Inflammatory macrophage (primary cell): ENCODE results near the gene FAM228B.
"Not testable (repeated sequence)": the region's sequence is repeated elsewhere in the genome, so short reads cannot be mapped to it uniquely, and the experiment has no call there.

Experiments
- DNase-seq, 2 donors: peaks; one replicate each; pipeline ENCODE4 v3.0.0-alpha.2; 2020 to 2022

FAM228B gene

DNA sequence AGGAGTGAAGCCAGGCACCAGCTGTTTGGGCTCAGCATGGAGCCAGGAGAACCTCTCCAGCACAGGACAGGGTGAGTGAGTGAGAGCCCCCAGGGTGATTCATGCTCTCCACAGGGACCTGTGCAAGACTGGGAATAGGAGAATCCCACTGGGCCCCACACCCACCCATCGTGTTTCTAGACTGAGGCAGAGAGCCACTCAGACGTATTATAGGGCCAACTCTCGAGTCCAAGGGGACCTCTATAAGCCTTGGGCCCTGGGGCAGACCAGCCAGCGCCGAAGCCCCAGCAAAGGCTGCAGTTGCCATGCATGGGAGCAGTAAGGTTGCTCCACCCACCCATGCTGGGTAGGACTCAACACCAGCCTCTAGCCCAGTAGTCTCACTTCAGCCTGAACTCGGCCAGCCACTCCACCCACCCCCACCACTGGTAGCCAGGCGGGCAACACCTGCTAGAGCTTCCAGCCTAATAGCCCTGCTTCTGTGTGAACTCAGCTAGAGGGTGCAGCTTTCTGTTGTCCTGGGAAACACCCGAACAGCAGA is 19.1 kb upstream of the FAM228B start:
- DNase-seq = no peak

DNA sequence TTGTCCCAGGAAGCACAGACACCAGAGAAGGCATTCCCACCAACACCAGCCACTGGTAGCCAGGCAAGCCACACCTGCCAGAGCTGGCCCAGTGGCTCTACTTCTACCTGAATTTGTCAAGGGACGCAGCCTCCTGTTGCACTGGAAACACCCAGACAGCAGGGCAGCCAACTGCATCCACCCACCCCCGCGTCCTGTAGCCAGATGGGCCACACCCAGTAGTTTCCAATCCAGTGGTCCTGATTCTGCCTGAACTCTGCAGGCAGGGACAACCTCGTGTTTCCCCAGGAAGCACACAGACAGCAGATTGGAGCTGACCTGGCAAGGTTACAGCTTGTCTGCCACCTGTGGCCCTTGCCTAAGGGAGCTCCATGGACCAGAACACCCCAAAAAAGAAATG is 18.4 kb upstream of the FAM228B start:
- no peak for DNase-seq

DNA sequence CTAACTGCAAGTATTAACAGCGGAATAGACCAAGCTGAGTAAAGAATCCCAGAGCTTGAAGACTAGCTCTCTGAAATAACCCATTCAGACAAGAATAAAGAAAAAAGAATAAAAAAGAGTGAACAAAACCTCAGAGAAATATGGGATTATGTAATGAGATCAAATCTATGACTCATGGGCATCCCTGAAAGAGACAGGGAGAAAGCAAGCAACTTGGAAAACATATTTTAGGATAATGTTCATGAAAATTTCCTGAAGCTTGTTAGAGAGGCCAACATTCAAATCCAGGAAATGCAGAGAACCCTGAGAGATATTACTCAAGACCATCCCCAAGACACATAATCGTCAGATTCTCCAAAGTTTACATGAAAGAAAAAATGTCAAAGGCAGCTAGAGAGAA is 17.5 kb upstream of the FAM228B start:
- DNase-seq = no peak

DNA sequence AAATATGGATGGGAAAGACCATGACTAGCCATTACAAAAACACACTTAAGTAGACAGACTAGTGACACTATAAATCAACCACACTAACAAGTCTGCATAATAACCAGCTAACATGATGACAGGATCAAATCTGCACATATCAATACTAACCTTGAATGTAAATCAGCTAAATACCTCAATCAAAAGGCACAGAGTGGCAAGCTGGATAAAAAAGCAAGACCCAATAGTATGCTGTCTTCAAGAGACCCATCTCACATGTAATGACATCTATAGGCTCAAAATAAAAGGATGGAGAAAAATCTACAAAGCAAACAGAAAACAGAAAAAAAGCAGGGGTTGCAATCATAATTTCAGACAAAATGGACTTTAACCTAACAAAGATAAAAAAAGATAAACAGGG is 16.5 kb upstream of the FAM228B start:
- no peak for DNase-seq

DNA sequence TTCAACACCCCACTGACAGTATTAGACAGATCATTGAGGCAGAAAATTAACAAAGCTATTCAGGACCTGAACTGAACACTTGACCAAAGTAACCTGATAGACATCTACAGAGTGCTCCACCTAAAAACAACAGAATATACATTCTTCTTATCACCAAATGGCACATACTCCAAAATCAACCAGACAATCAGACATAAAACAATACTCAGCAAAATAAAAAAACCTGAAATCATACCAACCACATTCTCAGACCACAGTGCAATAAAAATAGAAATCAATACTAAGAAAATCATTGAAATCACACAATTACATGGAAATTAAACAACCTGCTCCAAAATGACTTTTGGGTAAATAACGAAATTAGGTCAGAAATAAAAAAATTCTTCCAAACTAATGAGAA is 15.9 kb upstream of the FAM228B start:
- no peak for DNase-seq

DNA sequence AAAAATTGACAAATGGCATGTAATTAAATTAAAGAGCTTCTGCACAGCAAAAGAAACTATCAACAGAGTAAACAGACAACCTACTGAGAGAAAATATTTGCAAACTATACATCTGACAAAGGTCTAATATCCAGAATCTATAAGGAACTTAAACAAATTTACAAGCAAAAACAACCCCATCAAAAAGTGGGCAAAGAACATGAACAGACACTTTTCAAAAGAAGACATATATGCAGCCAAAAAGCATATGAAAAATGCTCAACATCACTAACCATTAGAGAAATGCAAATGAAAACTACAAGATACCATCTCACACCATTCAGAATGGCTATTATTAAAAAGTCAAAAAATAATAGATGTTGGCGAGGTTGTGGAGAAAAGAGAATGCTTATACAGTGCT is 13.8 kb upstream of the FAM228B start:
- DNase-seq = not testable (repeated sequence)

DNA sequence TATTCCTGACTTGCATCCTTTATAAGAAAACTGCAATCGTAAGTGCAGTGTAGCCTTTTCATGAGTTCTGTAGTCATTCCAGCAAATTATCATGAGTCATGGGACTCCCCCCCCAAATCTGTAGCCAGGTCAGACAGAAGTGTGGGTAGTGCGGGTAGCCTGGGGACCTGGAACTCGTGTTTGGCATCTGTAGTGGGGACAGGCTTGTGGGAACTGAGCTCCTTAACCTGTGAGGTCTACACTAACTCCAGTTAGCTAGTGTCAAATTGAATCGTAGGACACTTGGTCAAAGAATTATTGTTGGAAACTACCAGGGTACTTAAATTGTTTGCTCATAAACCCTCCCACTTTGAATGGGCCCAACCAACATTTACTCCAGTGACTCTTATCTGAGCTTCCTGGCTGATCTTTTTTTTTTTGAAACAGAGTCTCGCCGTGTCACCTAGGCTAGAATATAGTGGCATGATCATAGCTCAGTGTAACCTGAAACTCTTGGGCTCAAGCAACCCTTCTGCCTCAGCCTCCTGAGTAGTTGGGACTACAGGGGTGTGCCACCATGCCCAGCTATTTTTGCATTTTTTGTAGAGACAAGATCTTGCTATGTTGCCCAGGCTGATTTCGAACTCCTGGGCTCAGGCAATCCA is 12.5 kb upstream of the FAM228B start:
- DNase-seq = no peak

DNA sequence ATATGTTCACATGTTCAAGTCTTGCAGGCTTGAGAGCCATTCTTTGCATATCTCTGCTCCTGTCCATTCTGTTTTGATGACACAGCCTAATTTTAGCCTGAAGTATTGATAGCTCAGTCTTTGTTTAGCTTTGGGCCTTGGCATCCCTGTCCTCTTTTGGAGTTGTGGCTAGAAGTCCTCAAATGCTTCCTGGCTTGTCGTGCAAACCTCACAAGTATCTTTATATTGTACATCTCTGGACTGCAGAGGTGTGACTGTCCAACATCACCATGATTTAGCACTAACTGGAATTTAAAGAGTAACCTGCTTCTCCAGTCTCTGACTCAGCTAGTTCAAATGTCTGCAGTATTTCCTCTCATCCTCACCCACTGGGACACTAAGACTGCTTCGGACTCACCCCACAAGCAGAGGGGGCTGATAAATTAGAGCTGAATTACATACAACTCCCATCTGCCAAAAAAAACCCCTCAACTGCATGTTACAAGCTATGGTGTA is 11.8 kb upstream of the FAM228B start:
- no peak for DNase-seq

DNA sequence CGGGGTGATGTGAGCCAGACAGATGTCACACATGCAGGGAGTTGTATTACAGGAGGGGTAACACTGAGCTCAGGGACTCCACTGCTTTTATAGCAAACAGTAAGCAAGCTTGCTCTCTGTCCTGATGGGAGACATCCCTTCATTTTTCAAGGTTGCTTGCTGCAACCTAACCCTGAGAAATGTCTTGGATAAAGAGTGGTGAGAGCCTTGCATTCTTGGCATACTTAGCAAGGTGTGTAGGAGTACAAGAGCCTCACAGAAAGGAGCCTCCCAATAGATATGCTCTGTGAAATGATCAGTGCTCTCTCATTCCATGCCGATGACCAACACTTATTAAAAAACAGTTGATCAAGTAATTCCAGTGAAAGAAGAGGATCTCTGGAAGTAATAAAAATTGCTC is 8.2 kb upstream of the FAM228B start:
- no peak for DNase-seq

DNA sequence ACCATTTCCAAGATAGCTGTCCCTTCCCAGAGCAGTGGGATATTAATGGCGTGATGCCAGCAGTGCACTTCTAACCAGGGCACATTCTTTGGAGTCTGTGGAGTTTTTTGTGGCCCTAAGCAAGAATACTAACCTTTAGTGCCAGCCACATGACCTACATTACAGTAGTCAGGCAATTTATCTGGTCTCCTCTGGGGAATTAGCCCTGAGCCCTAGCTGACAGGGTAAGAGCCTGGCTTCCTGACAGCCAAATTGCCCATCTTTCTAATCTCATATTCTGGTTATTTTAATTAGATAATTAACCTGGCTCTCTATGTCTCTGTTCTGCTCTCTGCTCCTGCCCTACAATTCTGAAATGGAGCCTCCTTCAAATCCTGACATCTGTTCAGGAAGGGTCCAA is 5.4 kb upstream of the FAM228B start:
- no peak for DNase-seq

DNA sequence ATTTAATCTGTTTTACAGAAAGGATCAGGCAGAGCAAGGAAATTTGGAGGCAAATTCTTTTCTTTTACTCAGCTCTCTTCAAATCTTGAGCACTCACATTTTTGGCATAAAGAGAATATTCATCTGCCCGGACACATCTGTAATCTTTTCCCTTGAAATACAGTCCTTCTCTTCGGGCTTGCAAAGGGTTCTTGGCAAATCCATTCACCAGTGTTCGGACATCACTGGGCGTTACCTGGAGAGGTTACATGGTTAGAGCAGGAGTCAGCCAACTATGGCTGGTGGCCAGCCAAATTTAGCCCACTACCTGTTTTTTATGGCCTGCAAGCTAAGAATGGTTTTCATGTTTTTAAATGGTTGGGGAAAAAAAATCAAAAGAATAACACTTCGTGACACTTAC is 2.2 kb upstream of the FAM228B start:
- DNase-seq = no peak

DNA sequence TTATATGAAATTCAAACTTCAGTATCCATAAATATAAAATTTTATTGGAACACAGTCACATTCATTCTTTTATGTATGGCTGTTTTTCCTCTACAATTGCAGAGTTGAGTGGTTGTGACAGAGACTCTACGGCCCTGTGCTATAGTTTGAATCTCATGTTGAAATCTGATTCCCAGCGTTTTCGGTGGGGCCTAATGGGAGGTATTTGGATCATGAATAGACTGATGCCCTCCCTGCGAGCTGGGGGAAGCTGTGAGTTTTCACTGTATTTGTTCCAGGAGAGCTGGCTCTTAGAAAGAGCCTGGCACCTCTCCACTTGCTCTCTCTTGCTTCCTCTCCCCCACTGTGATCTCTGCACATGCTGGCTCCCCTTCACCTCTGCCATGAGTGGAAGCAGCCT is 1.8 kb upstream of the FAM228B start:
- DNase-seq = no peak

DNA sequence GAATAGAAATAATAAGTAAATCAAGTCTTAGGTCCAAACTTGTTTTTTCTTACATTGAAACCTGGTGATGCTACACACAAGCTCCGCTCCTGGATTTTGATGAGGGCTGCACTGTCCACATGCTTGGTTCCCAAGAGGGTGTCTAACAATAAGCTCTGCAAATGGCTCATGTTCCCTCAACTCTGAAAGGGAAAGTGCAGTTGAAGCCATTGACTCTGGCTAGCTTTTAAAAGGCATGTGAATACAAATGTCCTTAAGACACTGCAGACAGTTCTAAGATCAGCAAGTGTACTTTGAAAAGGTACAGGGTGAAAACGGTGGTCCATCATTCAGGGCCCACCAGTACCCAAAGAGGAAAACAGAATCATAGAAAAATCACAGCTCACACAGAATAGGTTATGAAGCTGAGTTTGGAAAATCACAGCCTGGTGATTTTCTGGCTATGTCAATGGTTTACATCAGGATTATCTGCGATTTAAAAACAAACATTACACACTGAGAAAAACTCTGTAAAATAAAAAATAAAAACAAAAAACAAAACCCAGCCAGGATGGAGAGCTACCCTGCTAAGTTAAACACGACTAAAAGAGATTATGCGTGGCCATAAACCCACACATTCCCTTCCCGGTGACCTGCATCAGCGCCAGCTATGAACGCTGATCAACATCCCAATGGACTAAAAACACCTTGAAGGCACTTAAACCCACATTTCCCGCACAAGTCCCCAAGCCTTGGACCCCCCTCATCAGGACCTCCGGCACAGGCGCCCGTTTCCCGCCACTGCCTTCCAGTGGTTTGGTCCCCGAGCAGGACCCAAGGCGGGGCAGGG is 689 bp upstream of the FAM228B start:
- DNase-seq = no peak

DNA sequence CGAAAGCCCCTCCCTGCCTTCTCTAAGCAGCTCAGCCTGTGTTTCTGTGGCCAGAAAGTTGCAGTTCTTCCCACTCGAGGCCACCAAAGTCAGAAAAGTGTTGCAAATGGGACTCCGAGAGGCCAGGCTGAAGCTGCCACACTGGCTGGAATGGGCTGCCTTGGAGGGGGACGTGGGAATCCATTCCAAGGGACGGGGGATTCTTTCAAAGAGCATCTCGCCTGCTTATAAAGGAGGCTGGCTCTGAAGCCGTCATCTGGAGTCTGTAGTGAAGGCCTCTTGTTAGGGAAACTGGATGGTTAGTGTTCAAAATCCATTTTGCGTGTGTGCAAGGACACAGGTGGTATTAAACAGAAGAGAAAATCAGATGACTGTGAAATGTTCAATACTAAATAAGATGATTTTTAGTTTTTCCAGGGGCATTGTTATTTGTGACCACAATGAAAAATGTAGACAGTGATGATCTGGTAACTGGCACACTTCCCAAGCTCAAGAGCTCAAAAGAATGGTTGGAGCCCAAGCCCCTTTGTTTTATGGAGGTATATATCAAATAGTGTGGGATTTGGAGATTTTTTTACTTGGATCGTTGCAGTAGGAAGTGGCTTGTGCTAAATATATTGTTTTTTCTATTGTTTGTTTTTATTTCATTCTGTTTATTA is 782 bp downstream of the FAM228B start:
- DNase-seq = no peak

DNA sequence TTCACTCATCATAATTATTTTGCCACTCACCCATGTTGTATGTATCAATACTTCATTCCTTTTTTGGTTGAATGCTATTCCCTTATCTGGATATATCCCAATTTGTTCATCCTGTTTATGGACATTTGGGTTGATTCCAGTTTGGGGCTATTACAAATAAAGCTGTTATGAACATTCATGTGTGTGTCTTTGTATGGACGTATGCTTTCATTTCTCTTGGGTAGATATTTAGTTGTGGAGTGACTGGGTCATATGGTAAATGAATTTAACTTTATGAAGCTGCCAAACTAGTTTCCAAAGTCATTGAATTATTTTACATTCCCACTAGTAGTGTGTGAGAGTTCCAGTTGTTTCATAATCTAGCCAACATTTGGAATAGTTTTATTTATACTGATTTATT is 2.7 kb downstream of the FAM228B start:
- DNase-seq = no peak

DNA sequence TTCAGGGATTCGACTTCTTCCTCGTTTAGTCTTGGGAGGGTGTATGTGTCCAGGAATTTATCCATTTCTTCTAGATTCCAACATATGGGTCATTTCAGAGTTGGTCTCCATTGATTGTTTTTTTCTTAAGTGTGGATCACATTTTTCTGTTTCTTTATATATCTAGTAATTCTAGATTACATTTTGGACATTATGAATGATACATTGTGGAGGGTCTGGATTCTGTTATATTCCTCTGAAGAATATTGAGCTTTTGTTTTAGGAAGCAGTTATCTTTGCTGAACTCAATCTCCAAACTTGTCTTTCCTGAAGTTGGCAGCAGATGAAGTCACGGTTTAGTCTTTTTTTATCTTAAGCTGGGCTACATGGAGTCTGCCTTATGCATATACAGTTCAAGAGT is 9.3 kb downstream of the FAM228B start:
- DNase-seq = no peak

DNA sequence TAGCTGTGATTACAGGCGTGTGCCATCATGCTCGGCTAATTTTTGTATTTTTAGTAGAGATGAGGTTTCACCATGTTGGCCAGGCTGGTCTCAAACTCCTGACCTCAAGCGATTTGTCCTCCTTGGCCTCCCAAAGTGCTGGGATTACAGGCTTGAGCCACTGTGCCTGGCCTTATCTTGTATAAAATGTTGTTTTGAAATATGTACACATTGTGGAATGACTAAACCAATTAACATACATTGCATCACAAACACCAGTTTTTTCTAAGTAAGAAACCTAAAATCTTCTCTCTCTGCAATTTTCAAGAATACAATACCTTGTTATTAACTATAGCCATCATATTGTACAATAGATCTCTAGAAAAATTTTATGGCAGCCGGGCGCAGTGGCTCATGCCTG is 17.0 kb downstream of the FAM228B start:
- not testable (repeated sequence) for DNase-seq

DNA sequence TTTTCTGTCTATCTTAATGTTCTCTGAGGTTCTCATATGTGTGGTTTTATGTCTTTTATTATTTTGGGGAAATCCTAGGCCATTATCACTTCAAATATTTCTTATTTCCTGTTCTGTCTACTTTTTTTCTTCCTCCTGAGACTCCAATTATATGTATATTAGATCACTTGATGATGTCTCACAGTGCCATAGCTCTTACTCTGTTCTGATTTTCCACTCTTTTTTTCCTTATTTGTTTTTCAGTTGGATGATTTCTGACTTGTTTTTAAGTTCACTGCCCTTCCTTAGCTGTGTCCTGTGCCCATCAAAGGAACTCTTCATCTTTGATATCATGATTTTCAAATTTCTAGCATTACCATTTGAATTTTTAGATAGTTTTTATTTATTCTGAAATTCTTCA is 24.1 kb downstream of the FAM228B start:
- no peak for DNase-seq

DNA sequence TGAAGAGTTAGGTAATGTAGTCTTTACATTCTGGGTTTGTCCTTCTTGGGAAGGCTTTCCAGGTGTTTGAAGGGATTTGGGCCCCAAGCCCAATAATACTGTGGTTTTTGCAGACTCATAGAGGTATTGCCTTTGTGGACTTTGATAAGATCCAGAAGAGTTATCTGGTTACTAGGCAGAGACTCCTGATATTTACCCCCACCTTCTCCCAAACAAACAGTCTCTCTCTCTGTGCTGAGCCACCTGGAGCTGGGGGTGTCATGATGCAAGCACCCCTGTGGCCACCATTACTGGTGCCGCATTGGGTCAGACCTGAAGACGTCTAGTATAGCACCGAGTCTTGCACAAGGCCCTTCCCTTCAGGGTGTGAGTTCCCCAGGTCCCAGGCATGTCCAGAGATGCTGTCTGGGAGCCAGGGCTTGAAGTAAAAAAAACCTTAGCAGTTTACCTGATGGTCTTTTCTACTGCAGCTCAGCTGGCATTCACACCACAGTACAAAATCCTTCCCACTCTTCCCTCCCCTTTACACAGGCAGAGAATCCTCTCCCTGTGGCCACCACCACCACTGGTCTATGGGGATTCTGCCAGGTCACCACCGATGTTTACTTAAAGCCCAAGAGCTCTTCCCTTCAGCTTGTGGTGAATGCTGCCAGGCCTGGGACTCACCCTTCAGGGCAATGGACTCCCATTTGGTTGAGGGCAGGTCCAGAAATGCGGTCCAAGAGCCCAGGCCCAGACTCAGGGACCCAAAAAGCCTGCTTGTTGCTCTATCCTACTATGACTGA is 29.3 kb downstream of the FAM228B start:
- no peak for DNase-seq

DNA sequence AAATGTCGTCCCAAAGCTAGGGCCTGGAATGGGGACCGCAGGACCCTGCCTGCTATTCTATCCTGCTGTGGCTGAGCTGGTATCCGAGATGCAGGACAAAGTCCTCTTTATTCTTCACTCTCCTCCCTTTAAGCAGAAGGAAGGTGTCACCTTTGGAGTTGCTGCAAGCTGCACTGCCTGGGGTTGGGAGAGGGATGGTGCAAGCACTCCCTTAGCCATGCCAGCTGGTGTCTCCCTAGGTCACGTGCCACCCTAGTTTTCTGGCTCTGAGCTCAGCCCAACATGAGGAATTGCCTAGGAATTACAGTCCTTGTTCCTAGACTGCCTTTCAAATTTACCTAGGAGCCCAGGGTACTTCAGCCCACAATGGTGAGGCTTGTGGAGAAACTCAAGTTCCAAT is 30.2 kb downstream of the FAM228B start:
- DNase-seq = no peak

DNA sequence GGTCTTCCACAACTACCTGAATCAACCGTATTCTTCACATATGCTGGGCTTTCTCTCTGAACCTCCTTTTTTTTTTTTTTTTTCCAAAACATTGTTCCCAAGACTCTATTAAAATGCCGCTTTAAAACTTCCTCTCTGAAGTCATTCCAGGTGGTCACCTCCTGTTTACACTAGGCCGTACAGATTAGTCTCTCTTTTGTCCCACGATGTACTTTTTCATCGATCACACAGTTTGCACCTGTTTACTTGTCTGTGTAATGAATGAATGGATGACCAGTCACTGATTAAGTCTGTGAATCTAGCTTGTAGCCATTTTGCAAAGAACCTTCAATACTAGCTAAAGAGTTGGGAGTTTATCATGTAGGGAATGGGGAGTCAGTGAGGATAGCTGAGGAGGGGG is 34.9 kb downstream of the FAM228B start:
- no peak for DNase-seq

DNA sequence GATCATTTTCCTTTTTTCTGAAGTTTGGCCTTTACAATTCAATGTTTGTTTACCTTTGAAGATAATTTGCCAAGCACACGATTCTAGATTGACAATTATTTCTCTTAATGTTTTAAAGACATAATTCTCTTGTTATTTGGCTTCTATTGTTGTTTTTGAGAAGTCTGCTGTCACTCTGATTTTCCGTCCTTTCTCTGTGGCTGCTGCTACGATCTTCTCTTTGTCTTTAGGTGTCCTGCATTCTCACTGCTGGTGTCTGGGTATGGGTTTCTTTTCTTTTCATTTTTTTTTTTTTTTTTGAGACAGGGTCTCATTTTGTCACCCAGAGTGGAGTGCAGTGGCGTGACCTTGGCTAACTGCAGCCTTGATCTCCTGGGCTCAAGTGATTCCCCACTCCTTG is 36.4 kb downstream of the FAM228B start:
- no peak for DNase-seq

DNA sequence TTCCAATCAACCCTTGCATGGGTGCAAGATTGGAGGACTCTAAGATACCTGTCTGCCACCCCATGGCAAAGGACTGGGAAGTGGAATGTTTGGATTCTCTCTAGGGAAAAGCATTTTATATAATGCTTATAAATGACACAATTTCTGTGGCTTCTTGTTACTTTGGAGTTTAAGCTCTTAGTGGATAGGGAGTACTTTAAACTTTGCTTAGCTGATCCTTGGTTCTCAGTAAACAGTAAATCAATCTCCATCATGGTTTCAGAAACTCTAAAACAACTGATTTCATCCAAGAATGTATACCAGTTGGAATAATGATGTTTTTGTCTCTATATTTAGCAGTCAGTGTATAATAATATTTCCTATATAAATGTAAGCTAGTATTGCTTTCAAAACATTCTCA is 37.5 kb downstream of the FAM228B start:
- no peak for DNase-seq
